Astrocyte of the spinal cord (primary cell): ENCODE data around the gene KLHL8.

Experiments used
- DNase-seq: peaks from one replicate; pipeline ENCODE4 v3.0.0; 2011; ENCODE audit warnings: low read depth, low spot score
- H3K4me3 ChIP-seq: 2 replicates; pipeline ENCODE4 v1.5.1; 2011; ENCODE audit warnings: low read depth, mild to moderate bottlenecking, low read length, moderate library complexity
- in situ Hi-C: cut with HindIII; loops from 2 replicates; pipeline ENCODE4 v1.10.0; 2017; ENCODE audit warnings: low sequenced_read_pairs
- TF ChIP-seq, protein P1 (sequence below): IDR thresholded peaks from 2 replicates; pipeline ENCODE4 v1.5.1; 2012; ENCODE audit warnings: low read depth, mild to moderate bottlenecking, low read length, inconsistent platforms

Gene KLHL8

GRCh38 chr4:87174672-87175071 lies 45.7 kb downstream of the KLHL8 start:
- TF ChIP-seq, protein P1, sequence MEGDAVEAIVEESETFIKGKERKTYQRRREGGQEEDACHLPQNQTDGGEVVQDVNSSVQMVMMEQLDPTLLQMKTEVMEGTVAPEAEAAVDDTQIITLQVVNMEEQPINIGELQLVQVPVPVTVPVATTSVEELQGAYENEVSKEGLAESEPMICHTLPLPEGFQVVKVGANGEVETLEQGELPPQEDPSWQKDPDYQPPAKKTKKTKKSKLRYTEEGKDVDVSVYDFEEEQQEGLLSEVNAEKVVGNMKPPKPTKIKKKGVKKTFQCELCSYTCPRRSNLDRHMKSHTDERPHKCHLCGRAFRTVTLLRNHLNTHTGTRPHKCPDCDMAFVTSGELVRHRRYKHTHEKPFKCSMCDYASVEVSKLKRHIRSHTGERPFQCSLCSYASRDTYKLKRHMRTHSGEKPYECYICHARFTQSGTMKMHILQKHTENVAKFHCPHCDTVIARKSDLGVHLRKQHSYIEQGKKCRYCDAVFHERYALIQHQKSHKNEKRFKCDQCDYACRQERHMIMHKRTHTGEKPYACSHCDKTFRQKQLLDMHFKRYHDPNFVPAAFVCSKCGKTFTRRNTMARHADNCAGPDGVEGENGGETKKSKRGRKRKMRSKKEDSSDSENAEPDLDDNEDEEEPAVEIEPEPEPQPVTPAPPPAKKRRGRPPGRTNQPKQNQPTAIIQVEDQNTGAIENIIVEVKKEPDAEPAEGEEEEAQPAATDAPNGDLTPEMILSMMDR = no peak
- H3K4me3 ChIP-seq = no peak overlapping the region

GRCh38 chr4:87171944-87172343 lies 48.5 kb downstream of the KLHL8 start:
- in situ Hi-C loops = no loop called here
- TF ChIP-seq, protein P1 = no peak
- DNase-seq = no peak
- no peak overlapping the region for H3K4me3 ChIP-seq

More at GRCh38 chr4:87174672-87175071, 45.7 kb downstream of the KLHL8 start:
- DNase-seq = no peak
- in situ Hi-C loops = no loop called here

DNA sequence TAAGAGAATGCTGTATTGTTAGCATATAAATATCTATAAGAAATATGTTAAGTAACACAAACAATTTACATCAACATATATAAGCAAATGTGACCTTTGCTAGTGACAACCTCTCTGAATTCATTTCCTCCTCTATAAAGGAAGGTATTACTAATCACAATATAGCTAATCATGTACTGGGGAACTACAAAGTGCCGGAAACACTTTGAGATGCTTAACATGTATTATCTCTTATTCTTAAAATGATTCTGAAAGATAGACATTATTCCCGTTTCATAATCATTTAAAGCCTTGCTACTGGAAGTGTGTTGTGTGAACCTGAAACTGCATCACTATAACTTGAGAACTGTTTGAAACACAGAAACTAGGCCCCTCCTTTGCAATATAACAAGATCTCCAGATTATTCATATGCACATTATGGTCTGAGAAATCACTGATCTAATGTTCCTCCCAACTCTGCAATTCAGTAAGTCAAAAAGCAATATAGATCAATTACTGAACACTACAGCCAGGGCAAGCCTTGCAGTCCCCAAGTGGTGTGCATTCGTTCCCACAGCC lies 54.0 kb downstream of the KLHL8 start:
- TF ChIP-seq, protein P1 = no peak
- no peak for DNase-seq
- in situ Hi-C loops = no loop called here
- H3K4me3 ChIP-seq = no peak overlapping the region

DNA sequence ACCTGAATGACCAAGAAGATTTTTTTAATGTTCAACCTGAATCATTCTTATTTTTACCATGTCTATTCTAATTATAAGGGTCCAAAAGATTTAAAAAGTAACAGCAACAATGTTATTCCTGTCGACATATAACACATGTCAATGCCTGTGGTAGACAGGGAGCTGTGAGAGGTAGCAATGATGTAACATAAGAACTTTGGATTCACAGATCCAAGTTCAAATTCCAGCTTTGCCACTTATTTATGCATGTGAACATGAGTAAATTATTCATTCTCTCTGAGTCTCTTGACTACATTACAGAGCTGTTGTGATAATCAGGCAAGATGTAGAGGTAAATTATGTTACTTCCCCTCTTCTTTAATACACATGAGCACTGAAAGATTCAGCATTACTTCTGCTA lies 54.5 kb downstream of the KLHL8 start:
- TF ChIP-seq, protein P1 = no peak
- H3K4me3 ChIP-seq = no peak overlapping the region
- no peak for DNase-seq
- in situ Hi-C loops = no loop called here

DNA sequence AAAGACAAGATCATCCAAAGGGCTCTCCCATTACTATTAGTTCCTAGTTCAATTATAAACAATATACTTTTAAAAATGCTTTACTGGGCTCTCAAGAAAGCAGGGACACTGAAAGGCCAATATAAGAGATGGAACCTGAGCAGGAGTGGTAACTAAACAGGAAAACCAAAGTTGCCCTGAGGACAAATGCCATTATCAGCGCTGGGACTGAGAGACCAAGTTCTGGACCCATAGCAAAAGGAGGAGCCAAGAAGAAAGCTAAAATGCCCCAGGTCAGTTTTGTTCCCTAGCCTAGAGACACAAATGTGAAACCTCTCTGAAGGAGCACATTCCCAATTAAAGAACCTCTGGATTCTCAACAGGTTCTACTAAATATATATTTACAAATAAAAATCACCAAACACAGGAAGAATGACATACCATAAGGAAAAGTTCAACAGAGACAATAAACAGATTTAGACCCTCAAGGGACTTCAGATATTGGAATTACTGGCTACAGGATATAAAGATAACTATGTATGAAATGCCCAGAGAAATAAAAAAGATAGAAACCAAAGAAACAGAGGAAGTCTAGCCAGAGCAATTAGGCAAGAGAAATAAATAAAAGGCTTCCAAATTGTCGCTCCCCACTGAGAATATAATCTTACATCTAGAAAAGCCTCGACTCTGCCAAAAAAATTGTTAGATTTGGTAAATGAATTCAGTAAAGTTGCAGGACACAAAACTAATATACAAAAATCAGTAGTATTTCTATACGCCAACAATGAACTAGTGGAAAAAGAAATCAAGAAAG lies 67.1 kb downstream of the KLHL8 start:
- in situ Hi-C loops = no loop called here
- DNase-seq = no peak
- H3K4me3 ChIP-seq = no peak overlapping the region
- TF ChIP-seq, protein P1 = no peak

DNA sequence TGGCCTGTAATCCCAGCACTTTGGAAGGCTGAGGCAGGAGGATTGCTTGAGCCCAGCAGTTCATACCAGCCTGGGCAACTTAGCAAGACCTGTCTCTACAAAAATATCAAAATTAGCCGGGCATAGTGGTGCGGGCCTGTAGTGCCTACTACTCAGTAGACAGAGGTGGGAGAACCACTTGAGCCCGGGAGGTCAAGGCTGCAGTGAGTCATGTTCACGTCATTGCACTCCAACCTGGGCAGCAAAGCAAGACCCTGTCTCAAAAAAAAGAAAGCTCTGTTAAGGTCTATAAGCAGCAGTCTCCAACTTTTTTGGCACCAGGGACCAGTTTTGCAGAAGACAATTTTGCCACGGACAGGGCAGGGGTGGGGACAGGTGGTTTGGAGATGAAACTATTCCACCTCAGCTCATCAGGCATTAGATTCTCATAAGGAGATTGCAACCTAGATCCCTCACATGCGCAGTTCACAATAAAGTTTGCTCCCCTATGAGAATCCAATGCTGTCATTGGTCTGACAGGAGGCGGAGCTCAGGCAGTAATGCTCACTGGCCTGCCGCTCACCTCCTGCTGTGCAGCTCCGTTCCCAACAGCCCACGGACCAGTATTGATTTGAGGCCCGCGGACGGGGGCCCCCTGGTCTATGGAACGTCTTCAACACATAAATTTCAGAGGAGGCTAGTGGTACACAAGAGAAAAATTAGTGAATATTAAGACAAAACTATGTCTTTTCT lies 67.9 kb downstream of the KLHL8 start:
- TF ChIP-seq, protein P1 = no peak
- H3K4me3 ChIP-seq = no peak overlapping the region
- in situ Hi-C loops = no loop called here
- no peak for DNase-seq
